GM10847 (cell line): ENCODE data around the gene CUX1.

Experiments
- POLR2A ChIP-seq: IDR thresholded peaks from 2 replicates; pipeline ENCODE4 v1.6.1; 2011; ENCODE audit not compliant: insufficient read length; ENCODE audit errors: extremely low read depth

The CUX1 gene

GRCh38 chr7:101832205-101832631 is 14.8 kb downstream of the CUX1 start:
- TF ChIP-seq POLR2A: no peak

- TF ChIP-seq POLR2A: no peak
These were observed 15.4 kb downstream of the CUX1 start for GRCh38 chr7:101832685-101833375.

GRCh38 chr7:101833799-101834198 is 16.4 kb downstream of the CUX1 start:
- no peak for TF ChIP-seq POLR2A

GRCh38 chr7:101835136-101835535 is 17.7 kb downstream of the CUX1 start:
- TF ChIP-seq POLR2A: no peak

GRCh38 chr7:101838837-101839483 is 21.5 kb downstream of the CUX1 start:
- no peak for TF ChIP-seq POLR2A

- TF ChIP-seq POLR2A: no peak
These were observed 23.9 kb downstream of the CUX1 start for GRCh38 chr7:101841328-101841727.

GRCh38 chr7:101843293-101844271 is 26.2 kb downstream of the CUX1 start:
- no peak for TF ChIP-seq POLR2A

GRCh38 chr7:101845974-101846373 is 28.5 kb downstream of the CUX1 start:
- TF ChIP-seq POLR2A: no peak

GRCh38 chr7:101846800-101847538 is 29.5 kb downstream of the CUX1 start:
- TF ChIP-seq POLR2A: no peak

GRCh38 chr7:101848208-101848951 is 31.0 kb downstream of the CUX1 start:
- TF ChIP-seq POLR2A: no peak

- TF ChIP-seq POLR2A: no peak
These were observed 36.3 kb downstream of the CUX1 start for GRCh38 chr7:101853684-101854083.

- no peak for TF ChIP-seq POLR2A
These were observed 36.8 kb downstream of the CUX1 start for GRCh38 chr7:101854084-101854865.
